DOHH2 (cell line): Measurements from ENCODE around the gene MAGI1.

Experiments
- CTCF ChIP-seq: fragments of 200-600 bp; sonication (generic); IDR thresholded peaks from one replicate; pipeline ENCODE4 v1.5.1; 2014; ENCODE audit warnings: antibody characterized with exemption, mild to moderate bottlenecking, low read depth, low read length; ENCODE audit not compliant: poor library complexity, severe bottlenecking
- EZH2phosphoT487 ChIP-seq: fragments of 200-600 bp; sonication (generic); IDR thresholded peaks from 2 replicates; pipeline ENCODE4 v1.6.1; 2017; ENCODE audit warnings: borderline replicate concordance, mild to moderate bottlenecking, antibody characterized with exemption, low read length, moderate library complexity, mixed read lengths

GRCh38 chr3:65730449-65730848, 308.3 kb downstream of the MAGI1 start:
- no peak for TF ChIP-seq CTCF
- no peak for TF ChIP-seq EZH2phosphoT487
